Measurements from ENCODE around the gene DCAKD. TPM values are rescaled to one million over a fixed set of nuclear protein-coding genes. Genes with fewer than 3 reads are reported as not detected.

DCAKD gene
- total RNA-seq, 1 experiment from 2014 or later: 57.7 TPM

- TF ChIP-seq, protein P1, sequence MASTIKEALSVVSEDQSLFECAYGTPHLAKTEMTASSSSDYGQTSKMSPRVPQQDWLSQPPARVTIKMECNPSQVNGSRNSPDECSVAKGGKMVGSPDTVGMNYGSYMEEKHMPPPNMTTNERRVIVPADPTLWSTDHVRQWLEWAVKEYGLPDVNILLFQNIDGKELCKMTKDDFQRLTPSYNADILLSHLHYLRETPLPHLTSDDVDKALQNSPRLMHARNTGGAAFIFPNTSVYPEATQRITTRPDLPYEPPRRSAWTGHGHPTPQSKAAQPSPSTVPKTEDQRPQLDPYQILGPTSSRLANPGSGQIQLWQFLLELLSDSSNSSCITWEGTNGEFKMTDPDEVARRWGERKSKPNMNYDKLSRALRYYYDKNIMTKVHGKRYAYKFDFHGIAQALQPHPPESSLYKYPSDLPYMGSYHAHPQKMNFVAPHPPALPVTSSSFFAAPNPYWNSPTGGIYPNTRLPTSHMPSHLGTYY (CRISPR knock-in tag; IDR thresholded peaks at IDR 0.05): no peak
- TF ChIP-seq JUN (CRISPR knock-in tag; IDR thresholded peaks at IDR 0.05): no peak
Measured at GRCh38 chr17:45034599-45034998, 16.8 kb downstream of the DCAKD start (continued).

- H3K36me3 Mint-ChIP-seq: peaks cover 29% of the 10 kb centered on the region
- POLR2A ChIA-PET: no interaction called here
- no peaks in the 10 kb centered on the region for H3K9me3 Mint-ChIP-seq
- no peaks in the 10 kb centered on the region for H3K4me1 Mint-ChIP-seq
- CTCF ChIA-PET: interaction anchor here (0.9 to 1.2 kb wide), 4 partner anchors 9 to 111 kb away, joined by 3 to 6 read pairs (median 4); no protein-coding TSS in a partner anchor
- H3K27me3 Mint-ChIP-seq (ENCODE audit: low read depth): no peaks in the 10 kb centered on the region
- ATAC-seq (no peak), DNase-seq (ENCODE audit: low spot score) (no peak)
- H3K27ac Mint-ChIP-seq: no peak overlapping the region
- TF ChIP-seq, protein P2, sequence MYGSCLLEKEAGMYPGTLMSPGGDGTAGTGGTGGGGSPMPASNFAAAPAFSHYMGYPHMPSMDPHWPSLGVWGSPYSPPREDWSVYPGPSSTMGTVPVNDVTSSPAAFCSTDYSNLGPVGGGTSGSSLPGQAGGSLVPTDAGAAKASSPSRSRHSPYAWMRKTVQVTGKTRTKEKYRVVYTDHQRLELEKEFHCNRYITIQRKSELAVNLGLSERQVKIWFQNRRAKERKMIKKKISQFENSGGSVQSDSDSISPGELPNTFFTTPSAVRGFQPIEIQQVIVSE (CRISPR knock-in tag; IDR thresholded peaks at IDR 0.05; ENCODE audit: borderline replicate concordance): no peak
- TF ChIP-seq ZNF232 (CRISPR knock-in tag; IDR thresholded peaks at IDR 0.05) (no peak), ZNF416 (CRISPR knock-in tag; IDR thresholded peaks at IDR 0.05) (no peak), RORB (CRISPR knock-in tag; IDR thresholded peaks at IDR 0.05) (no peak), ZNF317 (CRISPR knock-in tag; IDR thresholded peaks at IDR 0.05; ENCODE audit: borderline replicate concordance, low read depth) (no peak), TEAD1 (CRISPR knock-in tag; IDR thresholded peaks at IDR 0.05) (no peak), ETV6 (CRISPR knock-in tag; IDR thresholded peaks at IDR 0.05) (no peak)
- no peak overlapping the region for H3K4me3 Mint-ChIP-seq
Measured at GRCh38 chr17:45032174-45032541, 19.3 kb downstream of the DCAKD start.

- Mint-ChIP-seq H3K36me3 (peaks cover 36% of the 10 kb centered on the region), H3K4me3 (no peak overlapping the region), H3K9me3 (no peaks in the 10 kb centered on the region), H3K27ac (no peak overlapping the region), H3K27me3 (ENCODE audit: low read depth) (no peaks in the 10 kb centered on the region), H3K4me1 (no peaks in the 10 kb centered on the region)
- DNase-seq (ENCODE audit: low spot score) (no peak), ATAC-seq (no peak)
- POLR2A ChIA-PET: no interaction called here
- CTCF ChIA-PET: interaction anchor here (0.9 to 1.2 kb wide), 4 partner anchors 8 to 111 kb away, joined by 3 to 6 read pairs (median 4); no protein-coding TSS in a partner anchor
- TF ChIP-seq MYBL2 (CRISPR knock-in tag; IDR thresholded peaks at IDR 0.05) (no peak), NFYB (CRISPR knock-in tag; conservative IDR thresholded peaks at IDR 0.05; ENCODE audit: low read depth) (no peak), ZNF512 (CRISPR knock-in tag; IDR thresholded peaks at IDR 0.05; ENCODE audit: borderline replicate concordance) (no peak)
- TF ChIP-seq, protein P3, sequence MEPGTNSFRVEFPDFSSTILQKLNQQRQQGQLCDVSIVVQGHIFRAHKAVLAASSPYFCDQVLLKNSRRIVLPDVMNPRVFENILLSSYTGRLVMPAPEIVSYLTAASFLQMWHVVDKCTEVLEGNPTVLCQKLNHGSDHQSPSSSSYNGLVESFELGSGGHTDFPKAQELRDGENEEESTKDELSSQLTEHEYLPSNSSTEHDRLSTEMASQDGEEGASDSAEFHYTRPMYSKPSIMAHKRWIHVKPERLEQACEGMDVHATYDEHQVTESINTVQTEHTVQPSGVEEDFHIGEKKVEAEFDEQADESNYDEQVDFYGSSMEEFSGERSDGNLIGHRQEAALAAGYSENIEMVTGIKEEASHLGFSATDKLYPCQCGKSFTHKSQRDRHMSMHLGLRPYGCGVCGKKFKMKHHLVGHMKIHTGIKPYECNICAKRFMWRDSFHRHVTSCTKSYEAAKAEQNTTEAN (CRISPR knock-in tag; IDR thresholded peaks at IDR 0.05): no peak
Measured at GRCh38 chr17:45031231-45032173, 19.9 kb downstream of the DCAKD start.

DNA sequence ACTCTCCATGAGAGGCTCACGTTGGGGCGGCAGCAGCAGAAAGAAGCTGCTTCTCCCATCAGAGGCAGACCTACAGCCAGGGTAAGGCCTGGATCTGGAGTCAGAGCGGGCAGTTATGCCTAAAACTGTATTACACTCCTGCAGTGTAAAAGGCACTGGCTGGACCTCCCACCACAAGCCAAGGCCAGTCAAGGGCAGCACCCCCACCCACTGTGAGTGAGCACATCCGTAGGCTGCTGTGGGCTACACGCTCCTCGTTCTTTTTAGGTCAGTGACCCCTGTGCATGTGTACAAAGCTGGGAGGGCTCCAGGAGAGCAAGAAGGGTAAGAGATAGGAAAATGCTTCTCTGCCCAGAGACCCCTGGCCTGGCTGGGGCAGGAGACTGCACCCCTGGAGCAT, 20.7 kb downstream of the DCAKD start:
- no peak overlapping the region for H3K4me3 Mint-ChIP-seq
- no peaks in the 10 kb centered on the region for H3K4me1 Mint-ChIP-seq
- POLR2A ChIA-PET: no interaction called here
- H3K9me3 Mint-ChIP-seq: no peaks in the 10 kb centered on the region
- ATAC-seq (no peak), DNase-seq (ENCODE audit: low spot score) (no peak)
- H3K36me3 Mint-ChIP-seq: peaks cover 37% of the 10 kb centered on the region
- CTCF ChIA-PET: no interaction called here
- H3K27me3 Mint-ChIP-seq (ENCODE audit: low read depth): no peaks in the 10 kb centered on the region
- H3K27ac Mint-ChIP-seq: no peak overlapping the region
- TF ChIP-seq RORB (CRISPR knock-in tag; IDR thresholded peaks at IDR 0.05) (no peak), FOXP4 (CRISPR knock-in tag; IDR thresholded peaks at IDR 0.05) (no peak), FOXK1 (CRISPR knock-in tag; IDR thresholded peaks at IDR 0.05) (no peak), NR1H2 (CRISPR knock-in tag; IDR thresholded peaks at IDR 0.05) (no peak), ZNF423 (CRISPR knock-in tag; IDR thresholded peaks at IDR 0.05) (no peak), SMAD3 (CRISPR knock-in tag; IDR thresholded peaks at IDR 0.05; ENCODE audit: borderline replicate concordance) (no peak), IRF2 (CRISPR knock-in tag; IDR thresholded peaks at IDR 0.05; ENCODE audit: borderline replicate concordance, low read depth) (no peak)
